NCI-H1105 (cell line): ENCODE results near the gene ELF2.
"Not testable (repeated sequence)": the region's sequence is repeated elsewhere in the genome, so short reads cannot be mapped to it uniquely, and the experiment has no call there.

Experiments used
- DNase-seq: peaks from one replicate; lab custom pipeline; 2025; lab: John Stamatoyannopoulos, UW

The ELF2 gene

DNA sequence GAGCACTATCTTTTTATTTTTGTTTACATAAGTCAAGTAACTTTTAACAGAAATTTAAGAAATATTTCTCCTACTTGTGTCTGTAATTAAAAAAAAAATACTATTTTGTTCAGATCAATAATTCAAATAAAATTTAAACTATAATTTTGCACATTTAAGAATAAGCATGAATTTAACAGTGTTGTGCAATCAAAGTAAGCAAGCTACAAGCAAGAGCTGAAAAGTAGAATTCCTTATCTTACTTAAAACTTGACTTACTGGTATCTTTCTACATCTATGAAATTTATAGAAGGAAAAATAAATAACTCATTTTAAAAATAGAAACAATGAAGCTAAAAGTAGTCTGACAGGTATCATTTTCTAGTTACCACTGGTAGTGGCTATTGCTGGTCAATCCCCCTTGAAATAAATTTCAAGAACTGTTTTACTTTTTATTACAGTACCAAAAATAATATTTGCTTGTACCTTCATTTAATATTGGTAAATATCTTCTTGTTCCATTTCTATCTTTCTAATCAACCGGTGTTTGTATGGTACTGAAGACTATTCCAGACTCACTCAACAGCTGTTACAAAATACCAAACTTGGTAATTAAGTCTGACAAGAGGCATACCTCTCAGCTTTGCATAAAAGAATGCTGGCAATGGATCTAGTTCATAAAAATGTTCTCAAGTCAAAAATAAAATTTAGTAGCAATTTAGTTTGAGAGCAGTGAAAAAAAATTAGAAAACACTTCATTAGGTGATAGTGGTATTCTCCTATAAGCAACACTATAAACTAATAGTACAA lies 99.3 kb downstream of the ELF2 start:
- no peak for DNase-seq

DNA sequence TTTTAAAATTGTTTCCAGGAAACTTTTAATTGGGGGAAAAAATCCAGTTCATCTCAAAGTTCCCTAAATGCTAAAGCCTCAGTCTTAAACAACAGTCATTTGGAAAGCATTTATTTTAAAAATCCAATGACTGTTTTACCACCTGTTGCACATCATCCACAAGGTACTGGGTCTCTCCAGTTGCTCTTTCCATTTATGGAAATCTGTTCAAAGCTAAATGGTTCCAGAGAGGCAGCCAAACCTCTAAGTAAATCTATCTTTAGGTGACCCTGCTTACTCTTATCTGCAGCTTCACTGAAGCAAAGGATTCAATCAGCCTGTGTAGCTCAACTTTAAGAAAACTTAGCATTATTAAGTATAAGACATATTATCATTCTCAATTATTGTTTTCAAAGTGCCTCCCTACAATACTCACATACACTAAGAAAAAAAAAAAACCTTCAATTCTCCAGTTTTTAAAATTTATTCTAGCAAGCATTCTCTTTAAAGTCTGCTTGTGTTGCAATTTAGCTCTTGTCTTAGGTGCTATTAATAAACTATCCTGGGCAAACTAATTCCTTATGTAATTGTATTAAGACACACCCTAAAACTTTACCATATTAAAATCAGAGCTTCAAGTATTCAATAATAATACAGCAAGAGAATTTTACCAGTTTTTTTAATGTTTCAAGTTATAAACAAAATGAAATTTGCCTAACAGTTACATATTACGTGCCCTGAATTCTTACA lies 100.8 kb downstream of the ELF2 start:
- DNase-seq, result no peak

DNA sequence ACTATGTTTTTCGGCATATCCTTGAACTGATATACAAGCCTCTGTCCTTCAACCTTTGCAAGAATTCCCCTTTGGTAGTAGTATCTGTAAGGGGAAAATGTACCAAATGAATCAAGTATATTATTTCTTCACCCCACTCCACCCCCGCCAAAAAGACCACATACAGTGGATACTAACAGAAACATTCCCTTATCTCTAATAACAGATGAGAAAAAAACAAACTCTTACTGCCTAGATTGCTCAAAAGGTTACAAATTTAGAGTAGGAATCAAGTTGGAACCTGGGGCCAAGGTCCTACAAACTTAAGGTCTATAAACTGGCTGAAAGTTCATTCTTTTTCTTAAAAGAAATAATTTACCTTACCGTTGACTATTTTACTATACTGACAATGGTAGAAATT lies 116.4 kb downstream of the ELF2 start:
- DNase-seq, result no peak

DNA sequence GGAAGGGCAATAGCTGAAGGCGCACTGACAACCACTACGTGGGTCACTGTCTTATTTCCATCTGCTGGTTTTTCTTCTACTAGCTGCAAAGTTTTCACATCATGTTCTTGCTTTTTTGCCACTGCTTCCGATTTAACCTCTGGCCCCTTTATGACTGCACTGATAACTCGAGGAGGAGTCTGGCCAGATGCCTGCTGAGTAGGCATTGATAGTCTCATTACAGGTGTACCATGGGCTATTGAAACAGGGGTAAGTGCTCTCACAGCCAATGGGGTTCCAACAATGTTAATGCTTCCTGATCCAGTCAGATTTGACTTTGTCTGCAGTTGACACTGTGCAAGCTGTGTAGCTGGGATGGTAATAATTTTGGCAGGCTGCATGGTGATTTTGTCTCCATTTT lies 118.0 kb downstream of the ELF2 start:
- DNase-seq, result not testable (repeated sequence)

DNA sequence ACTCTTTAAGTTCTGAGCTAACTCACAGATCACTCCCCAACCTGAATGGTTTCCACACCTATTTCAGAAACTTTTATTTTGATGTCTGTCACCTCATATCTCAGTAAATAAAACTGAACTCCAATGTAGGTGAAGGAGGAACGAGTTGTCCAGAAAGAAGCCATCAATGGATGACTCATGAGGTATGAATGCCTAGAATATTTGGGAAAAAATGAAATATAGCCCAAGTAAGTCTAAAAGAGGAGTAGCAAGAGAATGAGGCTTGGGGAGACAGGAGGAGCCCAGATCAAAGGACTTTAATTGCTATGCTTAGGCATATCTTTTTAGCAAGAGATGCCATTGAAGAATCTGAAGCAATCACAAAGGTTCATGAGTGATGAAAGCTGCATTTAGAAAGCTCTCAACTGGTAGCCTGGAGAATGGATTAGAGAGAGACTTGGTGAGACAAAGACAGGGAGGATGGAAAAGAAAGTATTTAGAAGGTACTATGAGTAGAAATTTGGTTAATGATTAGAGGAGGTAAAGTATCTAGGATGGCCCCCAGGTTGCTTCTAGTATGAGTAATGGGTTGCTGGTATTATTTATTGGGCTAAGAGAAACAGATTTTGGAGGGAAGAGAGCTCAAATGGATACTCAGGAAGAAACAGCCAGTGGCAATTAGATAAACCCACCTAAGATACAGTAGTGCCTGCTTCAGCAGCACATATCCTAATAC lies 122.1 kb downstream of the ELF2 start:
- DNase-seq, result no peak

DNA sequence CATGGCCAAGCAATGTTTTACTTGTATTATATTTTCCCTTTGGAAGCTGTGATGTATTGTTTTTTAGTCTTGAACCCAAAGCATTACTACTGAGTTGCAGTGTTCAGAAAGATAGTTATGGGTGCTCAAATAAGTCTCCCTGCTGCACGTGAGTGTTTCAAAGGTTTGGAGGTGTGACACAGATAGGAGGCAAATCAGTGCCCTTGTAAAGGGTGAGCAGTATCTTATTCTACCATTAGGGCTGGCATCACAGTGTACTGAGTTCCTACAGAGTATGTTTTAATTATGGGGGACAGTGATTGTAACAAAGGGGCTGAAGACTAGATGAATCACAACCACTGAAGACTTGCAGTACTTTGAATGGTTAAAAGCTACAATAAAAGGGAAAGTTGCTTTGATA lies 123.1 kb downstream of the ELF2 start:
- DNase-seq, result no peak

DNA sequence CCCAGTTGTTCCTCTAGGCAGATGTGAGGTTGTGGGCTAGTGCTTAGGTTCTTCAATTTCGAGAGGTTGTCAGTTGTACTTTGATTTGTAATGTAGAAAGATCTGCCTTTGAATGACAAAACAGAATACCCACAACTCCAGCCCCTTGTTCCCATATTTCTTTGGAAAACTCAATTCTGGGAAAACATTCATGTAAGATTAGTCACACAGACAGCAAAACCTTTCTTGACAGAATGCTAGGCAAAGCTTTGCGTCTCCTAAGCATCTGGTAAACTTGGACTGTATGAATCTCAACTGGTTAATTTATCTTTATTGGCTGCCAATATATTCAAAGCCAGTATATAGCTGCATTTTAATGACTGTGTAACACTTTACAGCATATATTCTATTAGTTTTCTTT lies 126.6 kb downstream of the ELF2 start:
- DNase-seq, result no peak

DNA sequence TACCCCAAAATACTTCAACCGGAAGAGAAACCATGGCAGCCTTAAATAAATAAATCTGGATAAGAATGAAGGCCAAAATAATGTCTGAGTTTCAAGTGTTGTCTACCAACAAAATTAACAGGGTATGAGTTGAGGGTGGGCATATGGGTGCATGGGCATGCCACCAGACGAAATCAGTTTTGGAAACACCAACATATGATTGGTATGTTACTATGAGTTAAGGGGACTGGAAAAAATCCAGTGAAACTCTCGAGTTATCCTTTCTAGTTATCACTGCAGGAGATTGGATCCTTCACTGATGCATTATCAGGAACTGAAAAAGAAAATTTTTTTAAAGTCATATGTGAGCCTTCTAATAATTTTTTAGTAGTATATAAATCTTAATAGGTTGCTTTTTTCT lies 129.0 kb downstream of the ELF2 start:
- DNase-seq, result no peak

DNA sequence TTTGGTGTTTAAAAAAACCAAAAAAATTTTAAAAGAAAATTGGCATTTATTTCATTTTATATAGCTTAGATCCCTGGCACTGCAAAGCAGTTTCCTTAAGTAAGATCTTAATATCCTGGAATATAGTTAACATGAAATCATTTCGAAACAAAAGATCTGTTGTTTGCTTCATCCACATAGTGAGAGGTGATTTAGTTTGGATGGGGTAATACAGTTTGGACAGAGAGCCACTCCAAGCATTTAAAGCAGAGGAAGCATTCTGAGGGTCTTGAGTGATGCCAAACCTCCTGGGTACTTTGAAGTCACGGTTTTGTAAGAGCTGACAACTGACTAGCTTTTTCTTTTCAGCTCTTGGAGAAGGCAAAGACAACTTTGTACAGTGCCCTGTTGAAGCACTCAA lies 132.7 kb downstream of the ELF2 start:
- no peak for DNase-seq

DNA sequence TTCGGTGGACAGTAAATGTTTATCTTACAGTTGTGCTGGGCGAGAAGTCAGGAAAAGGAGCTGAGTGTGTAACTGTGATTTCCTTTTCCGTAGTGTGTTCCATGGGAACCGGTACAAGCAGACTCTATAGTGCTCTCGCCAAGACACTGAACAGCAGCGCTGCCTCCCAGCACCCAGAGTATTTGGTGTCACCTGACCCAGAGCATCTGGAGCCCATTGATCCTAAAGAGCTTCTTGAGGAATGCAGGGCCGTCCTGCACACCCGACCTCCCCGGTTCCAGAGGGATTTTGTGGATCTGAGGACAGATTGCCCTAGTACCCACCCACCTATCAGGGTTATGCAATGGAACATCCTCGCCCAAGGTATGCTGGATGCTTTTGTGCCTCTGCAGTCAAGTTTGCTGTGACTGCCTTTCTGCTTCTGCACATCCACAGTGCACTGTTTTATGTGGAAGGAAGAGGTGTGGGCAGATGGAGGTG lies 134.0 kb downstream of the ELF2 start:
- no peak for DNase-seq

DNA sequence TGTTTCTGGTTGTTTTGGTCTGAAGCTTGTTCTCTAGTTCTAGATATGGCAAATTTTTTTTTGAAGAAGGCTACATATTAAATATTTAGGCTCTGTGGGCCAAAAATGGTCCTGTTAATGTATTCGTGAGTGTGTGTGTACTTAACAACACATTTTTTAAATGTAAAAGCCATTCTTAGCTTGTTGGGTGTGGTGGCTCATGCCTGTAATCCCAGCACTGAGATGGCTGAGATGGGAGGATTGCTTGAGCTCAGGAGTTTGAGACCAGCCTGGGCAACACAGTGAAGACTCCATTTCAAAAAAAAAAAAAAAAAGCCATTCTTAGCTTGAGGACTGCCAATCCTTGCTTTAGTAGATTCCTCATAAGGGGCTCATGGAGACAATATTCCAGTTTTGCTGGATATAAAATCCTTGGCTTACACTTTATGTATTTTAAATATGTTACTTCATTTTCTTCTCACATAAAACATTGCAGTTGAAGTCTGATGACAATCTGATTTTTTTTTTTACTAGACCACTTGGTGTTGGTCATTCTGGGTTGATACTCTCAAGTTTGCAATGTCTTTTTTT lies 138.1 kb downstream of the ELF2 start:
- DNase-seq, result no peak

DNA sequence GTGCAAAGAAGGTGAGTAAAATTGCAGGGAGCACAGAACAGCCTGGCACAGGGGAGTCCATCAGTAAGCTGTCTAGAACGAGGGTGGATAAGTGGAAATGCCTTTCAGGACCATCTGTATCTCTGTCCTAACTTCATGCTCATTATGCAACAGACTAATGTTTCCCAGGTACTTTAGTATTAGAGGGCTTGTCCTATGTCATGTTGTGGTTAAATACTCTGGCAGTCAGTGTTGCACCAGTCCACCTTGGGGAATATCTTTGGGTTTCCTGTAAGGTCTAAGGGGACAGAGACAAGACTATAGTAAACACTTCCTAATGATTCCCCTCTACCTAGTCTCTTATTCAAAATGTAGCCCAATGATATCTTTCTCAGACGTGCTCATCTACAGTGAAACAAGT lies 140.1 kb downstream of the ELF2 start:
- DNase-seq, result no peak

DNA sequence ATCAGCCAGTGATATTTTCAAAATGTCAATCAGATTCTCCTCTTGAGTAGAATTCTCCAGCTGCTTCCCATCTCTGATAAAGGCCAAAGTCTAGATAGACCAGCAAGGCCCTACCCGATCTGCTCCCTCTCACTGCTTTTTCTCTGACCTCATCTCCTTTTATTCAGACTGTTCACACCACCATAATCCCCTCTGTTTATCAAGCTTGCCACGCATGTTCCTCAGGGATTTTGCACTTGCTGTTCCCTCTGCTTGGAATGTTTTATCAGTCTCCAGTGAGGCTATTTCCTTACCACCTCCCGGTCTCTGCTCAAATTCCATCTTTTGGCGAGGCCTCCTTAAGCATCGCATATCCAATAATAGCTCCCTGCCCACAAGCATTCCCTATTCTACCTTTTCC lies 141.4 kb downstream of the ELF2 start:
- DNase-seq, result no peak

DNA sequence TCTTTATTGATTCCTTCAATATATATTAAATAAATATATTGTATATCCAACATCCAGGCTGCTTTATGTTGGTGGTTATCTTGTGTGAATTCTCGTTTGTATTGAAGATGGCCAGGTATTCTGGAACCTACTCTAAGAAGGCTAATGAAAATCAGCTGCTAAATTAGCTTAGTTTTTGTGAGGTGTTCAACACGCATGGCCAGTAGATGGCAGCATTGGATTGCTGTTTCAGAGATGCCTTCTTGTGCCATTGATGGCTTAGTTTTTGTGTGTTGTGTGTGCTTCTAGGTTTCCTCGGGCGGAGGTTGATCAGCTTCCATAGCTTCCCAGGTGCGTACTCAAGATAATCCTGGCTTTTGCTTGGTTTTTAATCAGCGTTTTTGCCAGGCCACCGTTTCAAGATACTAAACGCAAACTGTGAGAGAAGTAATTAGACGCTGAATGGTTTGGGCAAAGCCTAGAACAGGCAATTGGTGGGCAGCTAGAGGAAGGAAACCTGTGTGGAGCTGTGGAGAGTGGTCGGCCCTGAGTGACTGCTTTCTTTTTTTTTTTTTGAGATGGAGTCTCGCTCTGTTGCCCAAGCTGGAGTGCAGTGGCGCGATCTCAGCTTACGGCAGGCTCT lies 146.3 kb downstream of the ELF2 start:
- DNase-seq, result peak; percentile 27

DNA sequence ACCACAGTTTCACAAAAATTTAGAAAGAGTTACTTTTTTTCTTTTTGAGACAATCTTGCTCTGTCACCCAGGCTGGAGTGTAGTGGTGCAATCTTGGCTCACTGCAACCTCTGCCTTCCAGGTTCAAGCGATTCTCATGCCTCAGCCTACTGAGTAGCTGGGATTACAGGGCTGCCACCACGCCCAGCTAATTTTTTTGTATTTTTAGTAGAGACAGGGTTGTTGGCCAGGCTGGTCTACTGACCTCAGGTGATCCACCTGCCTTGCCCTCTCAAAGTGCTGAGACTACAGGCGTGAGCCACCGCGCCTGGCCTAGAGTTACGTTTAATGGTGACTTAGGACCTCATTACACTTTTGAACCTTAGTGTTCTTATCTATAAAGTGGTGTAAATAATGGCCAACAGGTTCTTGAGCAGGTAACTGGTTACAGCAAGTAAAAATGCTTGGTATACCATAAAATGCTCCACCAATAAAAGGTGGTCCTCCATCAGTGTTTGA lies 147.1 kb downstream of the ELF2 start:
- not testable (repeated sequence) for DNase-seq

DNA sequence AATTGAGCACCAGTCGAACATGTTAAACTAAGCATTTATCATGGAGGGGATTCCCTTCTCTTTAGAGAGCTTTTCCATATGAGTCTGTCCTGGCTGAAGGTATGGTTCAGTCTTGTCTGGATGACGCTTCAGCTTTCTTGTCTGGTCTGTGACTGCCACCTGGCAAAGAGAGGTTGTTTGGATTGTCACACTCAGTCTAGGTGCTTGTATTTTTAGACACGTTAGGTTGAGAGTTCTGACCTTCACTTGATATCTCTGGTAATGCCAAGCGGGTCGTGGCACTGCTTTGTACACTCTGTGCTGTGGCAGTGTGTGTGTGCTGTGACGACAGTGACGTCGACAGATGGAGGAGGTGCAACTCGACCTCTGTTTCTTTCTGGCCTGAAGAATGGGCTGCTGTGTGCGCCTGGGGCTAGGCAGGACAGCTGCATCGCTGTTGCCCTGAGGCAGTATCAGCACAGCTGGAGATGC lies 148.8 kb downstream of the ELF2 start:
- no peak for DNase-seq

DNA sequence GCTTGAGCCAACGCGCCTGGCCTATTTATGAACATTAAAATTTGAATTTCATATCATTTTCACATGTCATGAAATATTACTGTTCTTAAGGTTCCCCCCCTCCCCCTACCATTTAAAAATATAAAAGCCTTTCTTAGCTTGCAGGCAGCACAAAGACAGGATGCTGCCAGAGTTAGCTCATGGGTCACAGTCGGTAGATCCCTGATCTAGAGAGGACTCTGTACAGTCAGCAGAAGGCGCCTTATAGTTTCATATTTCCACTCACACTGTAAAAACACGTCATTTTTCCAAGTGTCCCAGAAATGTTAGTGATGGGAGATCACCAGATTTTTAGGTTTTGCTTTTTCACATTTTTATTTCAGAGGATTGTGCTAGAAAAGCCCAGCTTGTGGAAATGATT lies 149.2 kb downstream of the ELF2 start:
- DNase-seq, result no peak

DNA sequence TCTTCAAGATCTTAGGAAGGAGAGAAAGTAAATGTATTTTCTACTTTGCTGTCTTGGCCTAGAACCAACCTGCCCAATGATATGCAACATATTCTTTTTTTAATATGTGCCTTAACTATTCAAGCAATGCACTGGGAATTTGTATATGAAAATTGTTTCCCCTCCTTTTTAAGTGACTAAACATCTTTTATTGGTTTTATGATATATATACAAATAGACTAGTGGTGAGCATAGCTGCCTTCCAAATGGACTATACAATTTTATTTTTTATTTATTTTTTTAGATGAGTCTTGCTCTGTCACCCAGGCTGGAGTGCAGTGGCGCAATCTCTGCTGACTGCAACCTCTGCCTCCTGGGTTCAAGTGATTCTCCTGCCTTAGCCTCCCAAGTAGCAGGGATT lies 151.2 kb downstream of the ELF2 start:
- DNase-seq, result no peak

DNA sequence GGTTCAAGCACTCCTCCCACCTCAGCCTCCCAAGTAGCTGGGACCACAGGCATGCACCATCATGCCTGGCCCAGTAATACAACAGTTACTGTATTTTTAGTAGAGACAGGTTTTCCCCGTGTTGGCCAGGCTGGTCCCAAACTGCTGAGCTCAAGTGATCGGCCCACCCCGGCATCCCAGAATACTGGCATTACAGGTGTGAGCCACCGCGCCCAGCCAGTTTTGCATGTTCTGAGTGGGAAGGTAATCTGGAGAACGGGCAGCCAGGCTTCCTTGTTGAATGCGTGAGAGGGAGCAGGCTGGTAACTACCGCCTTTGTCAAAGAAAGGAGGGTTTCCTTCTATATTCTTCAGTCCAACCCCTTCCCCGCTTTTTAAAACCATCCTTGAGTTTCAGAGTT lies 152.3 kb downstream of the ELF2 start:
- no peak for DNase-seq

DNA sequence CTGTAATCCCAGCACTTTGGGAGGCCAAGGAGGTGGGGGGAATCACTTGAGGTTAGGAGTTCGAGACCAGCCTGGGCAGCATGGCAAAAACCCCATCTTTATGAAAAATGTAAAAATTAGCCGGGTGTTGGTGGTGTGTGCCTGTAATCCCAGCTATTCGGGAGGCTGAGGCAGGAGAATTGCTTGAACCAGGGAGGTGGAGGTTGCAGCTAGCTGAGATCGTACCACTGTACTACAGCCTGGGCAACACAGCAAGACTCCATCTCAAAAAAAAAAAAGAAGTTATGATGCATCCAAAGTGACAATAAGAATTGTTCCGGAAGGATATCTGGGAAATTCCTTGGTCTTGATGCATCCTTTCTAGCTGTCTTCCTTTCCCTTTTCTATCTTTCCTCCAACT lies 154.2 kb downstream of the ELF2 start:
- DNase-seq, result no peak

DNA sequence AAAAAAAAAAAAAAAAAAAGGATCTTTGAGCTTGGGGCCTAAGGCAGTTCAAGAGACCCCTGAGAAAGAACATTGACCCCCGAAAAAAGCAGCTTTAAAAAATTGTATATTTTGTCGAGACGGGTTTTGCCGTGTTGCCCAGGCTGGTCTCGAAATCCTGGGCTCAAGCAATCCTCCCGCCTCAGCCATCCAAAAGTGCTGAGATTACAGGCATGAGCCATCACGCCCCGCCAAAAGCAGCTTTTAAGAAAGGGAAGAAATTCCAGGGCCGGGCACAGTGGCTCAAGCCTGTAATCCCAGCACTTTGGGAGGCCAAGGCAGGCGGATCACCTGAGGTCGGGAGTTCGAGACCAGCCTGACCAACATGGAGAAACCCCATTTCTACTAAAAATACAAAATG lies 155.9 kb downstream of the ELF2 start:
- DNase-seq, result not testable (repeated sequence)

DNA sequence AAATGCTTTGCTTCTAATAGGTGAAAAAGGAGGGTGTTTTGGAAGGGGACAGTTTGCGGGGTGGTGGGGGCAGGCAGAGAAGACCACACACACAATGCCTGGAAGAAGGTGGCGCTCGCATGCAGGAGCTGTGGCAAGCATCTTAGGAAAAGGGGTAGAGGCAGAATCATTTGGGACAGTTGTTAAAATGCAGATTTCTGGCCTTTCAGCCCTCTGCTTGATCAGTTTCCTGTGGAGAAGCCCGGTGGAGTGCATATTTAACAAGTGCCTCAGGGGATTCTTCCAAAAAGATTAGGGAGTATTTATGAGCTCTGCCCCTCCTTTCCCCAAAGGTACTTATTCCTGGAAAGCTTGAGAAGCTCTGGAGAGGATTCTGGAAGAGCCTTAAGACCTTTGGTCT lies 156.6 kb downstream of the ELF2 start:
- DNase-seq, result no peak
